HG03039 (cell line): ENCODE data around the gene SDR9C7.
"Not testable (repeated sequence)": the region's sequence is repeated elsewhere in the genome, so short reads cannot be mapped to it uniquely, and the experiment has no call there.

Experiments used
- ATAC-seq: cut with Tn5 transposase; IDR thresholded peaks from one replicate; pipeline ENCODE4 v1.9.1; 2021; ENCODE audit warnings: mild to moderate bottlenecking, moderate library complexity; ENCODE audit not compliant: unreplicated experiment

SDR9C7 gene

GRCh38 chr12:56879240-56880124, 54.7 kb downstream of the SDR9C7 start:
- ATAC-seq, result not testable (repeated sequence)

DNA sequence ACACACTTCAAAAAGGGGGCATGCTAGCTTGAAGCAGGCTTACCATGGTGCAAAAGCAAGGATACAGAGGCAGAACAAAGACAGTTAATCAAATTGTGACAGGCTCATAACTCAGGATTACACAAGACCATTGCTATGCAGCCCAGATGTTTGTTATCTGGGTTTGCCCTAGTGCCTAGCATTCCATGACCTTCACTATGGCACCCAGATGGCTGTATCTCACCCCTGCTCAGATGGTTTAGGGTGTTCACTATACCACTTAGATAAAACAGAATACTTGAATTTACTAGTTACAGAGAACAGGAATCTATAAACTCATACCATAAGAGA, 56.2 kb downstream of the SDR9C7 start:
- no peak for ATAC-seq

- ATAC-seq, result no peak
These were observed 56.8 kb downstream of the SDR9C7 start for GRCh38 chr12:56877195-56878009.

DNA sequence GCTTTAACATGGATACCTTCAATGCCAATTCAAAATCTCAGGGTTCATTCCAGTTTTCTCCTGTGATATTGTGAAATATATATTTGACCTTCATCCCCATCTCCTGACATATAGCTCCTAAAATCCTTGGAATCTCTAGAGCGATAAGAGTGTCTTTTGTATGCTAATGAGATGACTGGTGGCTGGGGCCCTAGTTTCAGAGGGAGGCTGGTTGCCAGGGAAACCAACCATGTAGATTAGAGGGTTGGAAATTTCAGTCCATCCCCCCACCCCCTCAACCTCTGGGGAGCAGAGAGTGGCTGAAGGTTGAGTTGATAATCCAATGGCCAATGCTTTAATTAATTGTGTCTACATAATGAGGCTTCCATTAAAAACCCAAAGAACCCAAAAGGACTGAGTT, 59.4 kb downstream of the SDR9C7 start:
- no peak for ATAC-seq

DNA sequence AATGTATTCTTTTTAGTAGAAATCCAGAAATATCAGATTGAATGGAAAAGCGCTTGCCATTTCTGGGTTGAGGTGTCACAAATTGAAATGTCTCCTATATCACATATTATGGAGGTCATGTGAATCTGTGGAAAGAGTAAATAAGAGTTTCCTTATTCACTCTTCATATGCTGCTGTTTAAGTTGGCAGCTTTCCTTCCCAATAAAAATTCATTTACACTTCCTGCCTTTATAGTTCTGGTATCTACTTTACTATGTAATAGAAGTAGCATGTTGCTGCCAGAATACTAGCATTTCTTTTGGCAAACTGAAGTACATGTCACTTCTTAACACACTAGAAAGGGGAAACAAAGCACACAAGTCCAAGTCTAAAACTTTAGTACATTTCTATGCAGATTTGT, 60.8 kb downstream of the SDR9C7 start:
- ATAC-seq, result no peak
